ENCODE measurements around the gene ANKRD33. TPM values are rescaled to one million over a fixed set of nuclear protein-coding genes. Genes with fewer than 3 reads are reported as not detected.

Gene ANKRD33
- total RNA-seq, 3 donors from 2014 or later (not counting 1 experiment from before 2014, with no cell fraction given), result not detected

- H3K4me1 Mint-ChIP-seq, result peaks cover 8 to 15% of the 10 kb centered on the region in 2 donors
- H3K27me3 Mint-ChIP-seq (ENCODE audit: low read depth in 2 of 2), result peaks cover 0 to 9% of the 10 kb centered on the region in 2 donors
- intact Hi-C loops (cut with micrococcal nuclease), result no loop called here
- no peak for TF ChIP-seq CTCF (IDR thresholded peaks at IDR 0.05)
- Histone ChIP-seq H3K27ac (ENCODE audit: low read length) (no peak overlapping the region), H3K4me3 (ENCODE audit: low read length) (no peak overlapping the region), H3K4me1 (ENCODE audit: control insufficient read depth, insufficient read depth, low read length) (peaks cover 3% of the 10 kb centered on the region), H3K9me3 (ENCODE audit: control insufficient read depth, insufficient read depth, low read length) (no peaks in the 10 kb centered on the region), H3K36me3 (ENCODE audit: control insufficient read depth, insufficient read depth, low read length) (no peaks in the 10 kb centered on the region), H3K27me3 (ENCODE audit: control insufficient read depth, insufficient read depth, low read length) (no peaks in the 10 kb centered on the region)
- no peak for DNase-seq
- H3K9me3 Mint-ChIP-seq, result no peaks in the 10 kb centered on the region
- WGBS (ENCODE audit: insufficient coverage), result 89% methylated on average over 2 of the region's 2 CpGs
- no peak for ATAC-seq
- H3K4me3 Mint-ChIP-seq, result no peak overlapping the region
- H3K36me3 Mint-ChIP-seq, result no peaks in the 10 kb centered on the region
- H3K27ac Mint-ChIP-seq, result no peak overlapping the region
Observed at GRCh38 chr12:51937926-51938325, 50.0 kb downstream of the ANKRD33 start.

GRCh38 chr12:51938726-51939125 is 50.8 kb downstream of the ANKRD33 start:
- no peak overlapping the region for H3K4me3 Mint-ChIP-seq
- H3K4me1 Mint-ChIP-seq, result peaks cover 8 to 15% of the 10 kb centered on the region in 2 donors
- intact Hi-C loops (cut with micrococcal nuclease), result no loop called here
- peaks cover 0 to 9% of the 10 kb centered on the region in 2 donors for H3K27me3 Mint-ChIP-seq (ENCODE audit: low read depth in 2 of 2)
- Histone ChIP-seq H3K27ac (ENCODE audit: low read length) (no peak overlapping the region), H3K4me3 (ENCODE audit: low read length) (no peak overlapping the region), H3K36me3 (ENCODE audit: control insufficient read depth, insufficient read depth, low read length) (no peaks in the 10 kb centered on the region), H3K27me3 (ENCODE audit: control insufficient read depth, insufficient read depth, low read length) (no peaks in the 10 kb centered on the region), H3K9me3 (ENCODE audit: control insufficient read depth, insufficient read depth, low read length) (no peaks in the 10 kb centered on the region), H3K4me1 (ENCODE audit: control insufficient read depth, insufficient read depth, low read length) (peaks cover 3% of the 10 kb centered on the region)
- ATAC-seq (no peak), DNase-seq (no peak)
- H3K9me3 Mint-ChIP-seq, result no peaks in the 10 kb centered on the region
- no peak overlapping the region for H3K27ac Mint-ChIP-seq
- no peak for TF ChIP-seq CTCF (IDR thresholded peaks at IDR 0.05)
- 92% methylated on average over 5 of the region's 6 CpGs for WGBS (ENCODE audit: insufficient coverage)
- no peaks in the 10 kb centered on the region for H3K36me3 Mint-ChIP-seq

GRCh38 chr12:51941011-51941581 is 53.2 kb downstream of the ANKRD33 start:
- Mint-ChIP-seq H3K4me3 (no peak overlapping the region), H3K27ac (no peak overlapping the region), H3K9me3 (peaks cover 6 to 8% of the 10 kb centered on the region in 2 donors), H3K27me3 (ENCODE audit: low read depth in 2 of 2) (peaks cover 0 to 12% of the 10 kb centered on the region in 2 donors), H3K36me3 (peaks cover 13% of the 10 kb centered on the region), H3K4me1 (peaks cover 8 to 15% of the 10 kb centered on the region in 2 donors)
- H3K4me1 ChIP-seq (ENCODE audit: control insufficient read depth, insufficient read depth, low read length), result peaks cover 3% of the 10 kb centered on the region
- no peaks in the 10 kb centered on the region for H3K27me3 ChIP-seq (ENCODE audit: control insufficient read depth, insufficient read depth, low read length)
- H3K4me3 ChIP-seq (ENCODE audit: low read length), result no peak overlapping the region
- H3K36me3 ChIP-seq (ENCODE audit: control insufficient read depth, insufficient read depth, low read length), result no peaks in the 10 kb centered on the region
- intact Hi-C loops (cut with micrococcal nuclease), result no loop called here
- ATAC-seq (no peak), DNase-seq (no peak)
- TF ChIP-seq CTCF (IDR thresholded peaks at IDR 0.05), result no peak
- H3K9me3 ChIP-seq (ENCODE audit: control insufficient read depth, insufficient read depth, low read length), result no peaks in the 10 kb centered on the region
- H3K27ac ChIP-seq (ENCODE audit: low read length), result no peak overlapping the region
- WGBS (ENCODE audit: insufficient coverage), result 85% methylated on average over 13 of the region's 15 CpGs

Other genes with a start within 250 kb of the ANKRD33 start
- gene FIGNL2, start 39.4 kb upstream of the ANKRD33 start, total RNA-seq, result 1 to 10 TPM; 1.4 to 1.6 (median 1.5) TPM
- gene ACVRL1, start 19.4 kb downstream of the ANKRD33 start, total RNA-seq, result under 1 TPM in 1 of 3 donors, not detected in 2; 0.57 TPM
- 1 to 10 TPM; 5.9 to 9.6 (median 6.6) TPM for gene ACVR1B, start 63.6 kb downstream of the ANKRD33 start, total RNA-seq
- gene TAMALIN, start 118.8 kb downstream of the ANKRD33 start, total RNA-seq, result 100 to 1,000 TPM; 403 to 663 (median 424) TPM
- gene NR4A1, start 163.3 kb downstream of the ANKRD33 start, total RNA-seq, result 100 to 1,000 TPM in 1 of 3 donors, 10 to 100 TPM in 2; 72.5 to 177 (median 96.7) TPM
- gene ATG101, start 181.9 kb downstream of the ANKRD33 start, total RNA-seq, result 10 to 100 TPM; 18.6 to 32.8 (median 23.3) TPM
- gene SMIM41, start 191.6 kb downstream of the ANKRD33 start, total RNA-seq, result not detected

Data from natural killer cell (primary cell).